HL-60 (cell line): Measurements from ENCODE around the gene GRK1.

Experiments
- CTCF ChIP-seq: IDR thresholded peaks from one replicate; pipeline ENCODE4 v1.5.1; 2011; ENCODE audit warnings: low read length, control low read depth, inconsistent platforms; ENCODE audit not compliant: insufficient read depth
- GABPA ChIP-seq: IDR thresholded peaks from 2 replicates; pipeline ENCODE4 v1.6.1; 2012; ENCODE audit warnings: low read depth

- TF ChIP-seq CTCF: no peak
- no peak for TF ChIP-seq GABPA
Measured at GRCh38 chr13:113633485-113633873, 33.5 kb upstream of the GRK1 start.
